Natural killer cell treated with Interleukin-12 subunit alpha and Interleukin-12 subunit beta and Interleukin-15 and Interleukin-18, amount 100 ng/mL, for 72 hours (primary cell): ENCODE data around the gene PCDH10. TPM values are rescaled to one million over a fixed set of nuclear protein-coding genes. Genes with fewer than 3 reads are reported as not detected.

ENCODE experiments used
- ATAC-seq, 2 donors: fragments of 150-1000 bp; cut with Tn5 transposase in 1 of 2; sonication (Bioruptor Pico), chemical (Tn5 transposase) in 1 of 2; 2 replicates each; pipeline ENCODE4 v1.10.0; 2021
- DNase-seq: peaks from one replicate; pipeline ENCODE4 v3.0.0; 2022; ENCODE audit warnings: low spot score
- H3K27ac Mint-ChIP-seq, 2 donors: 1 replicate in 1 of 2; 2 replicates in 1 of 2; pipeline ENCODE4 v1.8.0; 2022; ENCODE audit warnings: mixed read lengths in 2 of 2, mild to moderate bottlenecking in 1 of 2, moderate library complexity in 1 of 2
- H3K27me3 Mint-ChIP-seq, 2 donors: 1 replicate in 1 of 2; 2 replicates in 1 of 2; pipeline ENCODE4 v1.8.0; 2022; ENCODE audit warnings: mixed read lengths in 2 of 2
- H3K36me3 Mint-ChIP-seq: one replicate; pipeline ENCODE4 v1.8.0; 2022; ENCODE audit warnings: mixed read lengths
- H3K4me1 Mint-ChIP-seq, 2 donors: 1 replicate in 1 of 2; 2 replicates in 1 of 2; pipeline ENCODE4 v1.8.0; 2022; ENCODE audit warnings: low read depth in 2 of 2, mixed read lengths in 2 of 2, mild to moderate bottlenecking in 1 of 2
- H3K4me3 Mint-ChIP-seq: one replicate; pipeline ENCODE4 v1.8.0; 2022; ENCODE audit warnings: mixed read lengths
- H3K9me3 Mint-ChIP-seq: 2 replicates; pipeline ENCODE4 v1.8.0; 2022; ENCODE audit warnings: mixed read lengths
- total RNA-seq, 2 donors: library from RNA; stranded (reverse); gene quantifications; one replicate each; pipeline ENCODE4 v1.2.3, GENCODE V29; 2022

PCDH10 gene
- total RNA-seq: not detected

- peak; percentile 58 to 82 for ATAC-seq
- H3K4me1 Mint-ChIP-seq: peaks cover 3 to 11% of the 10 kb centered on the region in 2 donors
- peaks cover 41 to 44% of the 10 kb centered on the region in 2 donors for H3K27me3 Mint-ChIP-seq
- peaks cover 28% of the 10 kb centered on the region for H3K36me3 Mint-ChIP-seq
- H3K4me3 Mint-ChIP-seq: peak within 1 kb of the TSS; percentile 67
- H3K27ac Mint-ChIP-seq: no peak within 1 kb of the TSS
- no peak for DNase-seq
- H3K9me3 Mint-ChIP-seq: peaks cover 6% of the 10 kb centered on the region
Measured at GRCh38 chr4:133148690-133149363, at the start of gene PCDH10. Gene PCDH10, plus strand, starts transcription at chr4:133149294. Its CDS starts 847 bp downstream, at chr4:133150141.

GRCh38 chr4:133102043-133102442 lies 47.1 kb upstream of the PCDH10 start:
- DNase-seq (no peak), ATAC-seq (no peak)
- H3K4me1 Mint-ChIP-seq: no peaks in the 10 kb centered on the region
- peaks cover 8% of the 10 kb centered on the region for H3K9me3 Mint-ChIP-seq
- H3K36me3 Mint-ChIP-seq: no peaks in the 10 kb centered on the region
- H3K27ac Mint-ChIP-seq: no peak overlapping the region
- no peak overlapping the region for H3K4me3 Mint-ChIP-seq
- no peaks in the 10 kb centered on the region for H3K27me3 Mint-ChIP-seq

- Mint-ChIP-seq H3K27me3 (no peaks in the 10 kb centered on the region), H3K4me3 (no peak overlapping the region)
Measured at GRCh38 chr4:133102612-133103409, 46.3 kb upstream of the PCDH10 start.

GRCh38 chr4:133112641-133113040 lies 36.5 kb upstream of the PCDH10 start:
- H3K27ac Mint-ChIP-seq: no peak overlapping the region
- no peak overlapping the region for H3K4me3 Mint-ChIP-seq
- peaks cover 5% of the 10 kb centered on the region for H3K9me3 Mint-ChIP-seq
- H3K4me1 Mint-ChIP-seq: no peaks in the 10 kb centered on the region
- DNase-seq (no peak), ATAC-seq (no peak)
- no peaks in the 10 kb centered on the region for H3K36me3 Mint-ChIP-seq
- H3K27me3 Mint-ChIP-seq: no peaks in the 10 kb centered on the region

More at GRCh38 chr4:133102612-133103409, 46.3 kb upstream of the PCDH10 start:
- DNase-seq (no peak), ATAC-seq (no peak)
- Mint-ChIP-seq H3K36me3 (no peaks in the 10 kb centered on the region), H3K9me3 (peaks cover 8% of the 10 kb centered on the region), H3K27ac (no peak overlapping the region), H3K4me1 (no peaks in the 10 kb centered on the region)

- no peak for DNase-seq
- no peak for ATAC-seq
- Mint-ChIP-seq H3K4me3 (no peak overlapping the region), H3K4me1 (no peaks in the 10 kb centered on the region), H3K9me3 (peaks cover 7% of the 10 kb centered on the region), H3K27ac (no peak overlapping the region), H3K36me3 (no peaks in the 10 kb centered on the region), H3K27me3 (no peaks in the 10 kb centered on the region)
Measured at GRCh38 chr4:133124746-133125145, 24.3 kb upstream of the PCDH10 start.

GRCh38 chr4:133127500-133127899 lies 21.6 kb upstream of the PCDH10 start:
- no peaks in the 10 kb centered on the region for H3K4me1 Mint-ChIP-seq
- H3K36me3 Mint-ChIP-seq: no peaks in the 10 kb centered on the region
- no peak overlapping the region for H3K4me3 Mint-ChIP-seq
- H3K27ac Mint-ChIP-seq: no peak overlapping the region
- no peak for ATAC-seq
- peaks cover 4% of the 10 kb centered on the region for H3K9me3 Mint-ChIP-seq
- no peaks in the 10 kb centered on the region for H3K27me3 Mint-ChIP-seq
- DNase-seq: no peak

GRCh38 chr4:133129237-133129636 lies 19.9 kb upstream of the PCDH10 start:
- Mint-ChIP-seq H3K27me3 (no peaks in the 10 kb centered on the region), H3K27ac (no peak overlapping the region), H3K36me3 (no peaks in the 10 kb centered on the region), H3K4me1 (no peaks in the 10 kb centered on the region), H3K9me3 (peaks cover 4% of the 10 kb centered on the region), H3K4me3 (no peak overlapping the region)
- ATAC-seq (no peak), DNase-seq (no peak)

- Mint-ChIP-seq H3K9me3 (peaks cover 4% of the 10 kb centered on the region), H3K36me3 (no peaks in the 10 kb centered on the region), H3K4me1 (no peaks in the 10 kb centered on the region), H3K27ac (no peak overlapping the region), H3K4me3 (no peak overlapping the region), H3K27me3 (no peaks in the 10 kb centered on the region)
- no peak for ATAC-seq
- no peak for DNase-seq
Measured at GRCh38 chr4:133130171-133130570, 18.9 kb upstream of the PCDH10 start.

- Mint-ChIP-seq H3K9me3 (no peaks in the 10 kb centered on the region), H3K27ac (no peak overlapping the region), H3K4me3 (no peak overlapping the region), H3K27me3 (no peaks in the 10 kb centered on the region), H3K36me3 (no peaks in the 10 kb centered on the region), H3K4me1 (no peaks in the 10 kb centered on the region)
- DNase-seq: no peak
- ATAC-seq: no peak
Measured at GRCh38 chr4:133131829-133132460, 17.1 kb upstream of the PCDH10 start.

GRCh38 chr4:133136833-133137232 lies 12.3 kb upstream of the PCDH10 start:
- no peaks in the 10 kb centered on the region for H3K9me3 Mint-ChIP-seq
- H3K4me1 Mint-ChIP-seq: no peaks in the 10 kb centered on the region
- H3K36me3 Mint-ChIP-seq: no peaks in the 10 kb centered on the region
- ATAC-seq (no peak), DNase-seq (no peak)
- no peak overlapping the region for H3K27ac Mint-ChIP-seq
- no peak overlapping the region for H3K4me3 Mint-ChIP-seq
- no peaks in the 10 kb centered on the region for H3K27me3 Mint-ChIP-seq

- Mint-ChIP-seq H3K36me3 (no peaks in the 10 kb centered on the region), H3K4me1 (no peaks in the 10 kb centered on the region), H3K4me3 (no peak overlapping the region), H3K27me3 (no peaks in the 10 kb centered on the region), H3K27ac (no peak overlapping the region), H3K9me3 (no peaks in the 10 kb centered on the region)
- DNase-seq (no peak), ATAC-seq (no peak)
Measured at GRCh38 chr4:133137571-133137970, 11.5 kb upstream of the PCDH10 start.

GRCh38 chr4:133143775-133144430 lies 5.2 kb upstream of the PCDH10 start:
- Mint-ChIP-seq H3K4me3 (no peak overlapping the region), H3K36me3 (peaks cover 9% of the 10 kb centered on the region), H3K4me1 (no peaks in the 10 kb centered on the region), H3K27ac (no peak overlapping the region), H3K9me3 (no peaks in the 10 kb centered on the region), H3K27me3 (peaks cover 18% of the 10 kb centered on the region in 2 donors)
- no peak for ATAC-seq
- no peak for DNase-seq

- H3K9me3 Mint-ChIP-seq: peaks cover 6% of the 10 kb centered on the region
- no peak overlapping the region for H3K4me3 Mint-ChIP-seq
- no peak overlapping the region for H3K27ac Mint-ChIP-seq
- ATAC-seq (no peak), DNase-seq (no peak)
- peaks cover 20% of the 10 kb centered on the region for H3K36me3 Mint-ChIP-seq
- peaks cover 30 to 31% of the 10 kb centered on the region in 2 donors for H3K27me3 Mint-ChIP-seq
- H3K4me1 Mint-ChIP-seq: peaks cover 0 to 7% of the 10 kb centered on the region in 2 donors
Measured at GRCh38 chr4:133145241-133145640, 3.9 kb upstream of the PCDH10 start.
